ENCODE measurements around the gene TRIM63.

TRIM63 gene

DNA sequence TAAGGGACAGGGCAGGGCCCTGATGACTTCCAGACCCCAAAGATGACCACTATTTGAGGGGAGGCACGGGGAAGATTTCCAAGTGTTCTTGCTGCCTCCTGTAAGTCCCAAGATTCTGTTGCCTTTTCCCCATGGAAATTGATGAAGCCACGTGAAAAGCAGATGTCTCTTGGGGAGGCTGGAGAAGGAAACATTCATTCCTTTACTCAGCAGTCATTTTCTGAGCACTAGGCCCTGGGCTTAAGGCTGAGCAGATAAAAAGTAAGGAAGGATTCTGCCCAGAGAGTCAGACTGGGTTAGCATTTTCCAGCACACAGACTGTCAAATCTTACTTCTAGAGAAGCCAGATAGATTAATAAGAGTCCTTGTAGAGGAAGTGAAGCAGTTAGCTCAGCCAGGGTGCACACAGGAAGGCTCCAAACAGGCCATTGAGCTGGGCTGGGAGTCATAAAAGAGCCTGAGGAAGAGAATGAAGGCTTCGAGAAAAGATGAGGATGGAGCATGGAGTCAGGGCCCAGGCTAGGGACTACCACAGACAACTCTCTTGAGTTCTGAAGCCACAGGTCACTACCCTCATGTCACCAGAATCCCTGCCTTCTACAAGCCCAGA lies 35.7 kb downstream of the TRIM63 start:
- DNase-seq, result no peak

GRCh38 chr1:26031196-26031595 lies 36.2 kb downstream of the TRIM63 start:
- DNase-seq, result no peak

GRCh38 chr1:26029864-26030481 lies 37.5 kb downstream of the TRIM63 start:
- DNase-seq, result no peak

DNA sequence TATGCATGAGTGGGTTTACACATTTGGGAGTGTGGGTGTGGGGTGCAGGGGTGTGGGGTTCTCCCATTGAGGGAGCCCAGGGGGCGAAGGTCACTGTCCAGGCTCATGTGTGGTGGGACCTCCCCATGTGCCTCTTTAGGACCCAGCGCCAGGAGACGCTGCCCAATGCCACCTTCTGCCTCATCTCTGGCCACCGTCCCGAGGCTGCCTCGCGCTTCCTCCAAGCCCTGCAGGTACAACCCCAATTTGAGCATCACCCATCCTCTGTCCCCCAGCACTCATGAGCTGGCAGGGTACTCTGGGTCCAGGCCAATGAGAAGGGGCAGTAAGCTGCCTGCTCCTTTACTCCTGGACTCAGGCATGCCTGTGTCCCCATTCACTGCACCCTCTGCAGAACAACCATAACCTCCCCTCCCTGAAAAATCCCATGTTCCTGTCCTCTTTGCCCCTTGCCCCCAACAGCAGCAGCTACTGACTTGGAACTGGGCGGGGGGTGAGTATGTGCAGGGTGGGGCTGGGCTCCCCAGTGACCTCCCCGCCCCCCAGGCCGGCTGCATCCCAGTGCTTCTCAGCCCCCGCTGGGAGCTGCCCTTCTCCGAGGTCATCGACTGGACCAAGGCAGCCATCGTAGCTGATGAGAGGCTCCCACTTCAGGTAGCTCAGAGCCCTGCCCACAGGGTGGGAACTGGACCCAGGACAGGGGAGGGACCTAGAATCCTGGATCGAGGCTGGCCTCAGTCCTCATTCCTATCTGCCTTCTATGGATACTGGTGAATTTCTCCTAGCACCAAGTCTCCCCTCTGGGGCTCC lies 38.2 kb downstream of the TRIM63 start:
- no peak for DNase-seq

DNA sequence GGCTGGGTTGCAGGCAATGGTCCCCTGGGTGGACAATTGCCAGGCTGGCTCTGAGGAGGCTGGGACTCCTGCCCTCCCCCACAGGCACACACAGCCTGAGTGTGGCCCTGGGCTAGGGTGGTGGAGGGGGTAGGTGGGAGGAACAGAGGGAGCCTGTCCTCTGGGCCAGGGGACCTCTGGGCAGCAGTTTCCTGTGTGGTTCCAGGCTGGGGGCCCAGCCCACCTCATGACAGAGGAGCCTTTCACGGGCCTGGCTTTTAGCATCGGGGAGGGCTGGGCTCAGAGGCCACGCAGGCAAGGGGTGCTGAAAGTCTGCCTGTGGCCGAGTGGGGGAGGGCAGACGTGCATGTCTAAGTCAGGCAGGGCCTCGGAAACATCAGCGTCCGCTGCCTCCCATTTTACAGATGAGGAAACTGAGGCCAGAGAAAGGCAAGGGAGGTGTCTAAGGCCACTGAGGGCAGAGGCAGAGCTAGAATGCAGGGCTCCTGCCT lies 38.9 kb downstream of the TRIM63 start:
- DNase-seq, result no peak

DNA sequence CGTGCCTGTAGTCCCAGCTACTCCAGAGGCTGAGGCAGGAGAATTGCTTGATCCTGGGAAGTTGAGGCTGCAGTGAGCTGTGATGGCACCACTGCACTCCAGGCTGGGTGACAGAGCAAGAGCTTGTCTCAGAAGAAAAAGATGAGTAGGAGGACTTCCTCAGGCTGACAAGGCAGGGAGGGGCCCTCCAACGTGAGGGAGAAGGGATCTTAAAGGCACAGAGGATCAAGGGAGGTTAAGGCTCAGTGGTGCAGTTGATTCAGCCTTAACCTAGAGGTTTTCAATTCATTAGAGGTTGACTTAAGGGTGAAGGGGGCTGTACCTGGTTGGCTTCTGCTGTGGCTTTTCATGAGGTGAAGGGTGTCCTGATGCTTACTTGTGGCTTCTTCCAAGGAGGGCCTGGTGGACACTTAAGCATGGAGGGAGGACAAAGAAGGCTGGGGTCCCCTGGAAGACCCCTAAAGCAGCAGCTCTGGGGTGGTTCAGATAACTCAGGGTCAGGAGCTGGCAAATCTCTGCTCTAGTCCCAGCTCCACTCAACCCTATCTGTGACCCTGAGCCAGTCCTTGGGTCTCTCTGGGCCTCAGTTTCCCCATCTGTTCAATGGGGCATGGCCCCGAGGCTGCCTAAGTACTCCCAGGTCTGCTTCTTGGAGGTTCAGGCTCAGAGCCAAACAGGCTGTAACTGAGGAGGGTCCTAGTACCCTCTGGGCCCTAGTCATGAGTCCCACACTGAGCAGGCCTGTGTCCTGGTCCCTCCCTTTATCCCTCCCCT lies 39.5 kb downstream of the TRIM63 start:
- no peak for DNase-seq

DNA sequence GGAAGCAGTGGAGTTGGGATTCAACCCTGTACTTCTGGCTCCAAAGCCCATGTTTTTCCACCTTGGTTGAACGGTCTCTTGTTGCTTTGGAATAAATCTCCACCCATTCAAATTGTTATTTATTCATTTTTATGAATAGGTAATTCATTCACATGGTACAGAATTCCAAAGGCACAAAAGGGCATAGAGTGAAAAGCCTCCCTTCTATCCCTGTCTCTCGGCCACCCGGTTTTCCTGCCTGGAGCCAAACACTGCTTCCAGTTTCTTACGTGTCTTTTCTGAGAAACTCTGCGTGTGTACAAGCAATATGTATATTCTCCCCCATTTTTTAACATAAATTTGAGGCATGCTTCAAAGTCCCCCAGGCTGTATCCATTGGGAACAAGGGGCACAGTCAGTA lies 41.9 kb downstream of the TRIM63 start:
- DNase-seq, result no peak

- DNase-seq, result no peak
Measured at GRCh38 chr1:26025060-26025459, 42.4 kb downstream of the TRIM63 start.

GRCh38 chr1:26023826-26024225 lies 43.6 kb downstream of the TRIM63 start:
- DNase-seq, result no peak

DNA sequence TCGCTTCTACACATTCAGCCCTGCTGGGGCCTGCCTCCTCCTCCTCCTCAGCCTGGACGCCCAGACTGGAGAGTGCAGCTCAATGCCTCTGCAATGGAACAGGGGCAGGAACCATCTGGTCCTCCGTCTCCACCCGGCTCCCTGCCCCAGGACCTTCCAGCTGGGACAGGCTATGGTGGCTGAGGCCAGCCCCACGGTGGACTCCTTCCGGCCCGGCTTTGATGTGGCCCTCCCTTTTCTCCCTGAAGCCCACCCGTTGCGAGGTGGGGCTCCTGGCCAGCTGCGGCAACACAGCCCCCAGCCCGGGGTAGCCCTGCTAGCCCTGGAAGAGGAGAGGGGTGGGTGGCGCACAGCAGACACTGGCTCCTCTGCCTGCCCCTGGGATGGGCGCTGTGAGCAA lies 44.4 kb downstream of the TRIM63 start:
- DNase-seq, result no peak

DNA sequence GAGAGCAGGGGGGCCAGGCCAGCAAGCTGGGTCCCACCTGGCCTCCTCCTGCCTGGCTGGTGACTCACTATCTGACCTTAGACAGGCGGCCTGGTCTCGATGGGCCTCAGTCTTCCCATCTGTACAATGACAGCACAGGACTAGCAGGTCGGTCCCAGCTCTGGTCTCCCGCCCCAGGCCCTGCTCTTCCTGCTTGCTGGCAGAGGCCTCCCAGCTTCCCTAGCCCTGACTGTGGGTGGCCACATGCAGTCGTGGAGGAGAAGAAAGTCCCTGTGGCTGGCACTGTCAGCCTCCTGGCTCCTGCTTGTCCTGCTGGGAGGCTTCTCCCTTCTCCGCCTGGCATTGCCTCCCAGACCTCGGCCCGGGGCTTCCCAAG lies 45.0 kb downstream of the TRIM63 start:
- no peak for DNase-seq

GRCh38 chr1:26021647-26022403 lies 45.6 kb downstream of the TRIM63 start, which contains the start of gene EXTL1:
EXTL1 (plus strand) TSS chr1:26021775; CDS start chr1:26022647, 872 bp downstream.
- DNase-seq, result no peak

GRCh38 chr1:26020941-26021646 lies 46.3 kb downstream of the TRIM63 start:
- DNase-seq, result no peak

GRCh38 chr1:26020330-26020768 lies 47.1 kb downstream of the TRIM63 start:
- no peak for DNase-seq

DNA sequence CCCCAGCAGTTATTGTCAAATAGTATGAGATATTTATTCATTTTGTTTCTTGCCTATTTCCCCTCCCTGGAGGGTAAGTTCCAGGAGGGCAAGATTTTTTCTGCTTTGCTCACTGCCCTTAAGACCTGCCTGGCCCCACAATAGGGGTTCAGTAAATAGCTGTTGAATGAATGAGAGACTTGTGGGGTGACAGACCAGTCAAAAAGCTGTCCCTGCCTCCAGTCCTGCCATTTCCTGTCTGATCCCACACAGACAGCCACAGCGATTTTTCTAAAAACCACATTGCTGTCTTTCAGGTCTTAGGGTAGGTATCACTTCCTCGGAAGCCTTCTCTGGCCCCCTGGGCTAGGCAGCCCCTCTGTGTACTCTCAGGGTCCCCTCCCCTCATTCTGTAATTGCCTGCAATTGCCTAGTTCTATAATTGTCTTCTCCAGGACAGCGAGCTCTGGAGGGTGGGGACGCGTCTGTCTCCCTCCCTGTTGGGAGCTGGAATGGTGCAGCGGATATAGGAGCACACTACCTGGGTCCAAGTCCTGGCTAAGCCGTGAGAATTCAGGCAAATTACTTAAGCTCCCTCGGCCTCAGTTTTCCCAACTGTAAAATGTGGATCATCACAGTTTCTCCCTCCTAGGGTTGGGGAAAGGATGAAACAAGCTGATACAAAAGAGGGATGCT lies 47.7 kb downstream of the TRIM63 start:
- DNase-seq, result no peak

GRCh38 chr1:26017606-26018005 lies 49.8 kb downstream of the TRIM63 start:
- no peak for DNase-seq

GRCh38 chr1:26016953-26017545 lies 50.4 kb downstream of the TRIM63 start:
- no peak for DNase-seq

DNA sequence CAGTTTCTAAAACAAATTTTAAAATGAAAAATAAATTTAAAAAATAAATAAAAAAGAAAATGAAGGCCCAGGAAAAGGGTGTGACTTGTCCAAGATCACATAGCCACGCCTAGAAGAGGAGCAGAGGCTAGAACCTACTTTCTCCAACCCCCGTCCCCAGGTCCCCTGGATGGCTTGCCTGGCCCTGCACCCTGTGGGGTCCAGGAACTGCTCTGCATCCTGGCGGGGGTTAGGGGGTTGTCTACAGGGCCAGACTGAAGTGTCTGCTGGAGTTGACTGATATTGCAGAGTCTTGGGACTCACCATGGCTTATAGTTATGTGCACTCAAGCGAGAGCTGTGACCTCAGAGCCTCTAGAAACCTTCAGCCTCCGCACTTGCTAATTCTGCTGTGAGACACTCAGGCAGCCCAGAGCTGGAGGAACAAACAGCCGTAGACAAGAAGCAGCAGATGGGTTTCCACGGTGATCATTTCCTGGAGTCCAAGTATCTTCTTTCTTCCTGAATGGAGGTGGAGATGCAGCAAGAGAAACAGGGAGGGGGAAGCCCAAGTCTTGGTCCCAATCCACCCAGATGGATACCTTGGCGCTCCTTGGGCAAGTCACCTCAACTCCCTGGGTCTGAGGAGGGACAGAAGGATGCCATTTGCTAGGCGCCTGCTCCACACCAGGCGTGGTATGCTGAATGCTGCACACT lies 51.0 kb downstream of the TRIM63 start:
- no peak for DNase-seq

GRCh38 chr1:26015358-26015757 lies 52.1 kb downstream of the TRIM63 start:
- no peak for DNase-seq

GRCh38 chr1:26014179-26014578 lies 53.3 kb downstream of the TRIM63 start:
- DNase-seq, result no peak

Data from stimulated activated CD4-positive, alpha-beta T cell treated with anti-CD3 and anti-CD28 coated beads, Interleukin-2, amount 100 ng/mL, for 48 hours (primary cell).